H9 (cell line): Measurements from ENCODE around the gene CERS5. TPM values are rescaled to one million over a fixed set of nuclear protein-coding genes. Genes with fewer than 3 reads are reported as not detected.
A peak's percentile ranks its signal among the peaks of the same experiment; 100 is the strongest.

ENCODE experiments used
- DNase-seq: peaks from one replicate; pipeline ENCODE4 v3.0.0-alpha.2; 2017
- H2AFZ ChIP-seq: one replicate; pipeline ENCODE4 v1.6.1; 2013; ENCODE audit warnings: mild to moderate bottlenecking, low read length, control low read depth, moderate library complexity
- H2AK5ac ChIP-seq: 2 replicates; pipeline ENCODE4 v1.6.1; 2013; ENCODE audit warnings: low read length, control low read depth, mixed read lengths; ENCODE audit not compliant: insufficient read length
- H2BK120ac ChIP-seq: one replicate; pipeline ENCODE4 v1.6.1; 2013; ENCODE audit warnings: low read depth, mild to moderate bottlenecking, low read length, control low read depth, inconsistent platforms; ENCODE audit not compliant: poor library complexity, severe bottlenecking
- H2BK12ac ChIP-seq: 2 replicates; pipeline ENCODE4 v1.6.1; 2013; ENCODE audit warnings: low read length, control low read depth, mixed read lengths, low read depth; ENCODE audit not compliant: insufficient read length
- H2BK15ac ChIP-seq: 2 replicates; pipeline ENCODE4 v1.6.1; 2013; ENCODE audit warnings: low read depth, low read length, control low read depth
- H2BK20ac ChIP-seq: one replicate; pipeline ENCODE4 v1.6.1; 2013; ENCODE audit warnings: low read depth, mild to moderate bottlenecking, low read length, control low read depth, inconsistent platforms; ENCODE audit not compliant: poor library complexity, severe bottlenecking
- H2BK5ac ChIP-seq: 2 replicates; pipeline ENCODE4 v1.6.1; 2013; ENCODE audit warnings: low read length, control low read depth, mixed read lengths; ENCODE audit not compliant: insufficient read length
- H3K14ac ChIP-seq: 2 replicates; pipeline ENCODE4 v1.6.1; 2013; ENCODE audit warnings: low read length, control low read depth; ENCODE audit not compliant: insufficient read depth
- H3K18ac ChIP-seq: 2 replicates; pipeline ENCODE4 v1.6.1; 2013; ENCODE audit warnings: low read depth, mild to moderate bottlenecking, mixed read lengths, low read length, control low read depth; ENCODE audit not compliant: insufficient read length
- H3K23ac ChIP-seq: 2 replicates; pipeline ENCODE4 v1.6.1; 2013; ENCODE audit warnings: low read length, control low read depth, mixed read lengths, low read depth; ENCODE audit not compliant: insufficient read length
- H3K23me2 ChIP-seq: 2 replicates; pipeline ENCODE4 v1.6.1; 2013; ENCODE audit warnings: low read depth, mild to moderate bottlenecking, mixed read lengths, low read length, control low read depth; ENCODE audit not compliant: insufficient read length, poor library complexity, severe bottlenecking
- H3K27ac ChIP-seq: 2 replicates; pipeline ENCODE4 v1.5.1; 2013; ENCODE audit warnings: low read length, control low read depth, mixed read lengths, low read depth; ENCODE audit not compliant: insufficient read length
- H3K27me3 ChIP-seq: 2 replicates; pipeline ENCODE4 v1.6.1; 2013; ENCODE audit warnings: low read length, control low read depth, inconsistent platforms; ENCODE audit not compliant: insufficient read depth
- H3K4ac ChIP-seq: 2 replicates; pipeline ENCODE4 v1.6.1; 2013; ENCODE audit warnings: low read depth, mild to moderate bottlenecking, control low read depth, inconsistent platforms, low read length, moderate library complexity
- H3K4me1 ChIP-seq: 2 replicates; pipeline ENCODE4 v1.6.1; 2013; ENCODE audit warnings: low read length, control low read depth, inconsistent platforms; ENCODE audit not compliant: insufficient read depth
- H3K4me2 ChIP-seq: 2 replicates; pipeline ENCODE4 v1.6.1; 2013; ENCODE audit warnings: low read length, control low read depth, mixed read lengths; ENCODE audit not compliant: insufficient read length, insufficient read depth
- H3K56ac ChIP-seq: 2 replicates; pipeline ENCODE4 v1.6.1; 2013; ENCODE audit warnings: low read depth, mild to moderate bottlenecking, mixed read lengths, low read length, control low read depth; ENCODE audit not compliant: insufficient read length
- H3K79me1 ChIP-seq: 2 replicates; pipeline ENCODE4 v1.6.1; 2013; ENCODE audit warnings: low read depth, mild to moderate bottlenecking, moderate library complexity, low read length, control low read depth, inconsistent platforms; ENCODE audit not compliant: insufficient read depth, poor library complexity, severe bottlenecking
- H3K79me2 ChIP-seq: 2 replicates; pipeline ENCODE4 v1.6.1; 2013; ENCODE audit warnings: low read length, control low read depth, inconsistent platforms; ENCODE audit not compliant: insufficient read depth
- H3K9ac ChIP-seq: 2 replicates; pipeline ENCODE4 v1.6.1; 2013; ENCODE audit warnings: low read length, control low read depth, mixed read lengths; ENCODE audit not compliant: insufficient read length; ENCODE audit errors: extremely low read depth
- H3K9me3 ChIP-seq: one replicate; pipeline ENCODE4 v1.6.1; 2013; ENCODE audit warnings: low read depth, low read length, inconsistent platforms; ENCODE audit not compliant: control insufficient read depth
- H3T11ph ChIP-seq: one replicate; pipeline ENCODE4 v1.6.1; 2013; ENCODE audit warnings: mild to moderate bottlenecking, low read length, control low read depth, inconsistent platforms
- H4K20me1 ChIP-seq: one replicate; pipeline ENCODE4 v1.6.1; 2013; ENCODE audit not compliant: control insufficient read depth, insufficient read length, insufficient read depth
- H4K5ac ChIP-seq: 2 replicates; pipeline ENCODE4 v1.6.1; 2013; ENCODE audit warnings: low read depth, mild to moderate bottlenecking, mixed read lengths, low read length, control low read depth; ENCODE audit not compliant: insufficient read length
- H4K8ac ChIP-seq: replicated peaks from 2 replicates; pipeline ENCODE4 v1.6.1; 2013; ENCODE audit warnings: low read length, control low read depth, mixed read lengths, low read depth; ENCODE audit not compliant: insufficient read length
- H4K91ac ChIP-seq: 2 replicates; pipeline ENCODE4 v1.6.1; 2013; ENCODE audit warnings: low read depth, mild to moderate bottlenecking, moderate library complexity, mixed read lengths, low read length, control low read depth; ENCODE audit not compliant: insufficient read length
- H3K27ac Mint-ChIP-seq, 3 experiments: 2 replicates in 2 of 3; 3 replicates in 1 of 3; pipeline ENCODE4 v1.8.0; 2020 to 2021; ENCODE audit warnings: mixed read lengths in 3 of 3, mild to moderate bottlenecking in 1 of 3, moderate library complexity in 1 of 3
- H3K27me3 Mint-ChIP-seq: 2 replicates; pipeline ENCODE4 v1.8.0; 2021; ENCODE audit warnings: low read depth, mild to moderate bottlenecking, moderate library complexity, mixed read lengths
- H3K36me3 Mint-ChIP-seq, 3 experiments: 2 replicates in 2 of 3; 3 replicates in 1 of 3; pipeline ENCODE4 v1.8.0; 2020 to 2021; ENCODE audit warnings: low read depth in 3 of 3, mixed read lengths in 3 of 3; ENCODE audit not compliant: insufficient read depth in 1 of 3
- H3K4me1 Mint-ChIP-seq, 2 experiments: 2 replicates each; pipeline ENCODE4 v1.8.0; 2020; ENCODE audit warnings: mixed read lengths in 2 of 2
- H3K4me3 Mint-ChIP-seq, 2 experiments: 2 replicates in 1 of 2; 3 replicates in 1 of 2; pipeline ENCODE4 v1.8.0; 2020 to 2021; ENCODE audit warnings: mild to moderate bottlenecking in 2 of 2, mixed read lengths in 2 of 2, moderate library complexity in 1 of 2
- H3K9me3 Mint-ChIP-seq, 2 experiments: 2 replicates in 1 of 2; 3 replicates in 1 of 2; pipeline ENCODE4 v1.8.0; 2020; ENCODE audit warnings: mild to moderate bottlenecking in 2 of 2, mixed read lengths in 2 of 2, moderate library complexity in 1 of 2
- CTCF ChIP-seq: fragments of 200-600 bp; sonication (generic); conservative IDR thresholded peaks from 3 replicates; pipeline ENCODE4 v1.8.0; 2021; ENCODE audit warnings: antibody characterized with exemption, mild to moderate bottlenecking
- whole genome bisulfite sequencing: extraction: QIAGEN DNeasy Blood & Tissue Kit; methylation state at CpG from one replicate; pipeline ENCODE4 v1.1.7; 2013; ENCODE audit warnings: missing lambda C conversion rate, low lambda C conversion rate, mixed read lengths; ENCODE audit not compliant: insufficient read length; ENCODE audit errors: extremely low coverage; 5-methylcytosine and 5-hydroxymethylcytosine counted together
- total RNA-seq: library from RNA; stranded (reverse); gene quantifications from 2 replicates; pipeline ENCODE4 v1.2.1, GENCODE V29; 2021

CERS5 gene
- total RNA-seq, 1 experiment from 2014 or later = 68.8 TPM

- H2BK12ac ChIP-seq = no peak overlapping the region
- H3K27me3 ChIP-seq = no peaks in the 10 kb centered on the region
- no CpG with 5 or more reads among the region's 2 CpGs for WGBS
- H3K9ac ChIP-seq = no peak overlapping the region
- Mint-ChIP-seq H3K27me3 (no peaks in the 10 kb centered on the region), H3K27ac (peak overlapping the region in 2 of 3 experiments; percentile 28 to 50; a peak in 4 of 7 replicates), H3K4me3 (no peak overlapping the region), H3K36me3 (peaks cover 0 to 5% (median 2%) of the 10 kb centered on the region in 3 experiments; a peak in 2 of 7 replicates), H3K4me1 (peaks cover 0 to 7% of the 10 kb centered on the region in 2 experiments; a peak in 2 of 4 replicates), H3K9me3 (no peaks in the 10 kb centered on the region)
- no peak overlapping the region for H2BK20ac ChIP-seq
- no peak overlapping the region for H3K23ac ChIP-seq
- no peak overlapping the region for H2AK5ac ChIP-seq
- H3K23me2 ChIP-seq = no peaks in the 10 kb centered on the region
- H3K18ac ChIP-seq = no peak overlapping the region
- no peaks in the 10 kb centered on the region for H4K20me1 ChIP-seq
- H3K4ac ChIP-seq = no peak overlapping the region
- H4K8ac ChIP-seq = no peak overlapping the region
- H3K4me1 ChIP-seq = no peaks in the 10 kb centered on the region
- no peak overlapping the region for H3K14ac ChIP-seq
- TF ChIP-seq CTCF = no peak
- H4K91ac ChIP-seq = no peak overlapping the region
- no peak overlapping the region for H2BK15ac ChIP-seq
- no peak overlapping the region for H4K5ac ChIP-seq
- no peak overlapping the region for H2BK5ac ChIP-seq
- no peaks in the 10 kb centered on the region for H3K9me3 ChIP-seq
- no peak for DNase-seq
- H3K27ac ChIP-seq = no peak overlapping the region
- peaks cover 5% of the 10 kb centered on the region; the same call in 1 of the 2 replicates for H3K79me2 ChIP-seq
- H2AFZ ChIP-seq = no peak overlapping the region
- no peak overlapping the region for H3K4me2 ChIP-seq
- no peak overlapping the region for H3K56ac ChIP-seq
- no peaks in the 10 kb centered on the region for H3K79me1 ChIP-seq
- no peak overlapping the region for H3T11ph ChIP-seq
- no peak overlapping the region for H2BK120ac ChIP-seq
Measured at GRCh38 chr12:50212071-50212467, 44.9 kb upstream of the CERS5 start.
